ENCODE data around the gene UMODL1.
"Not testable (repeated sequence)": the region's sequence is repeated elsewhere in the genome, so short reads cannot be mapped to it uniquely, and the experiment has no call there.

UMODL1 gene

DNA sequence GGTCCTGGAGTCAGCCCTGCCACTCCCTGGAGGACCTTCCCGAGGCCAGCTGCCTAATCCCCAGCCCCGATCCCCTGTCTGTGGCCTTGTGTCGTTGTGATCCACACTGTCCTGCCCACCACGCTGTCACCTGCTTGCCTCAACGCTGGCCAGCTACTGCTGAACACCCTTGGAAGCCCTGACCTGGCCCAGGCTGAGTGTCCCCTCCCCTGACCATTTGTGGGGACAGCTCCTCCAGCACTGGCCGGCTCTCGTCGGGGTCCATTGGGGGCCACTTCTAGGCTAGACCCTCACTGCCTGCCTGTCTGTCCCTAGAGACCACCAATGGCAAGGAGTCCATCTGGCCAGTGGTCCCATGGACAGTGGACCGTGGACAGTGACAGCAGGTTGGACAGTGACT lies 12.0 kb upstream of the UMODL1 start:
- DNase-seq (ENCODE audit: low read depth), result no peak

- DNase-seq (ENCODE audit: low read depth), result no peak
Observed at GRCh38 chr21:42059721-42060120, 11.4 kb upstream of the UMODL1 start.

- DNase-seq (ENCODE audit: low read depth), result no peak
Observed at GRCh38 chr21:42060166-42060565, 11.0 kb upstream of the UMODL1 start.

GRCh38 chr21:42061195-42061985 lies 9.7 kb upstream of the UMODL1 start:
- DNase-seq (ENCODE audit: low read depth), result peak; percentile 6

- DNase-seq (ENCODE audit: low read depth), result no peak
Observed at GRCh38 chr21:42061986-42062235, 9.2 kb upstream of the UMODL1 start.

- DNase-seq (ENCODE audit: low read depth), result peak; percentile 81
Observed at GRCh38 chr21:42062236-42063022, 8.7 kb upstream of the UMODL1 start.

DNA sequence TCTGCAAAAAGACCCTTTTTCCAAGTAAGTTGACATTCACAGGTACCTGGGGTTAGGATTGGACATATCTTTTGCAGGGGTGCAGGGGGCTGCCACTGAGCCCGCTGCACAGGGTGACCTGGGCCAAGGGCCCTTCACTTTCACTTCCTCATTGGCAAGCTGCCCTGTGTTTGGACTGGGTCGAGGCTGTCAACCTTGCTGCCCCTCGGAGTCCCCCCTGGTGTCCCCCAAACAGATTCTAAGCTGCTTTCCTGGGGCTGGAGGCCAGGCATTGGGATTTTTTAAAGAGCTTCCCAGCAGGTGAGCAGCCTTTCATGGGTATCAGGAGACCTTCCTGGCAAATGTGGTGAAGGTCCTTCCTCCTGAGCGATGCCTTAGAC lies 7.9 kb upstream of the UMODL1 start:
- DNase-seq (ENCODE audit: low read depth), result peak; percentile 8

GRCh38 chr21:42063571-42064521 lies 7.3 kb upstream of the UMODL1 start:
- DNase-seq (ENCODE audit: low read depth), result peak; percentile 41

GRCh38 chr21:42066521-42066920 lies 4.6 kb upstream of the UMODL1 start:
- no peak for DNase-seq (ENCODE audit: low read depth)

DNA sequence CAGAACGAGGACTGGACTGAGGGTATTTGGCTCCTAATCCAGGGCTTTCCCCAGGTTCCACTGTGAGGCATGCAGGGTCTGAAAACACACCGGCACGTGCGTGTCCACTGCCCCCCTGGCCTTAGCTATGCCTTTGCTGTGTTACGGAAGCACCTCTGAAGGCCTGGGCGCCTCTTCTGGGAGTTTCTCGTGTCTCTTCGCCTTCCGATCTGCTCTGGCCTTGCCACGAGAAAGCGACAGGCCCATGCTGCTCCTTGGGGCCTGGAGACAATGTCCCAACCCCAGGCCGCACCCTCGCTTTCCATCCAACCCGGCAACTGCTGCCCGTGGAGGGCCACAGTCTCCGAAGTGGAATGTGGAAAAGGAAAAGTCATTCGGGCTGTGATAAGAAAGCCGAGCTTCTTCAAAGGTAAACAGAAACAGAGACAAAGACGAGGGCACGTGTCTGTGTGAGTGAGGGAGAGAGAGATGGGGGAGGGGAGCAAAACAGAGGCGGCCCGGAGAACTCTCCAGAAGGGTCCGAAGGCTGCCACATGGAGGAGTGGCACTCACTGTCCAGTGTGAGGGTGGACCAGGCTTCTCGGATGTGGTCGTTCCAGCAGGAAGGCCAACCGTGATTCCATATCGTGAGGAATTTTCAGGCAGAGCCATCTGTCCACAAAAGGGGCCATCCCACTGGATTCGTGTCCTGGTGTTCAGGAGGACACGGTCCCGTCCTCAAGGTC lies 3.4 kb upstream of the UMODL1 start:
- DNase-seq (ENCODE audit: low read depth), result no peak

- DNase-seq (ENCODE audit: low read depth), result no peak
Observed at GRCh38 chr21:42068256-42068545, 2.9 kb upstream of the UMODL1 start.

GRCh38 chr21:42068592-42068991 lies 2.5 kb upstream of the UMODL1 start:
- no peak for DNase-seq (ENCODE audit: low read depth)

DNA sequence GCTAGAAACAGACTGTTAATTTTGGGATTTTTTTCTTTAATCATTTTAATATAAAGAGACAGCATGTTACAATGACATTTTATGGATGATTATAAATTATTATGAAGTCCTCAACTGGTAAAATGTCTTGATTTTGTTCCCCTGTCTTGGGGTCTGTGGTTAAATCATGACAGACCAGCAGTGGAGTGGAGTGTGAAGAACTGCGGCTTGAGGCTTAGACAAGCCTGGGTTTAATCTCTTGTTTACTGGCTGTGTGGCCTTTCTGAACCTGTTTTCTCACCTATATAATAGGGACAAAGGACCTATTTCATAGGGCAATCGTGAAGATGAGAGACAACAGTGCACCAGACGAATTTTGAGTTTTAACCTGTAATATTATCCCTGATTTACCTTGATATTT lies 1.8 kb upstream of the UMODL1 start:
- DNase-seq (ENCODE audit: low read depth), result no peak

GRCh38 chr21:42069843-42070242 lies 1.3 kb upstream of the UMODL1 start:
- DNase-seq (ENCODE audit: low read depth), result no peak

- no peak for DNase-seq (ENCODE audit: low read depth)
Observed at GRCh38 chr21:42073145-42074099, 2.3 kb downstream of the UMODL1 start.

- DNase-seq (ENCODE audit: low read depth), result no peak
Observed at GRCh38 chr21:42075686-42076471, 4.8 kb downstream of the UMODL1 start.

- not testable (repeated sequence) for DNase-seq (ENCODE audit: low read depth)
Observed at GRCh38 chr21:42077685-42078238, 6.6 kb downstream of the UMODL1 start.

DNA sequence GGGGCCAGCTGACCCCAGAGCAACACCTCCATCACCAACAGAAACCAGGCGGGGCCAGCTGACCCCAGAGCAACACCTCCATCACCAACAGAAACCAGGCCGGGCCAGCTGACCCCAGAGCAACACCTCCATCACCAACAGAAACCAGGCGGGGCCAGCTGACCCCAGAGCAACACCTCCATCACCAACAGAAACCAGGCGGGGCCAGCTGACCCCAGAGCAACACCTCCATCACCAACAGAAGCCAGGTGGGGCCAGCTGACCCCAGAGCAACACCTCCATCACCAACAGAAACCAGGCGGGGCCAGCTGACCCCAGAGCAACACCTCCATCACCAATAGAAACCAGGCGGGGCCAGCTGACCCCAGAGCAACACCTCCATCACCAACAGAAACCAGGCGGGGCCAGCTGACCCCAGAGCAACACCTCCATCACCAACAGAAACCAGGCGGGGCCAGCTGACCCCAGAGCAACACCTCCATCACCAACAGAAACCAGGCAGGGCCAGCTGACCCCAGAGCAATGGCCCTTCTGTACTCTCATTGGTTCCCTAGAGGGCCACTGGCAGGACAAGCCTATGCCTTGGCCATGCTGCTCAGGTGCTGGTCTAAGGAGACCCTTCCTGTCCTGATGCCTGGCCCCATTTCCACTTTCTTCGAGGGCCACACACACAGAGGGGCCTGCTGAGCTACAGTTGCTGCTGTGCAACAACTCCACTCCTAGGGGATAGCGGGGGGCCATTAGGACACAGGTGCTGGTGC lies 7.3 kb downstream of the UMODL1 start:
- not testable (repeated sequence) for DNase-seq (ENCODE audit: low read depth)

Measured in activated T-cell treated with anti-CD3 and anti-CD28 coated beads for 1 hour (primary cell).